ENCODE results near the gene SPECC1L.

Gene SPECC1L

GRCh38 chr22:24433001-24433827 is 162.6 kb downstream of the SPECC1L start:
- no peak for TF ChIP-seq CTCF (IDR thresholded peaks at IDR 0.05; ENCODE audit: low read depth, low read length, missing control alignments)
- H3K4me3 ChIP-seq (replicated peaks; ENCODE audit: low read depth, low read length): no peak overlapping the region
- DNase-seq (ENCODE audit: extremely low read depth, low read depth): no peak

- DNase-seq (ENCODE audit: extremely low read depth, low read depth): no peak
- no peak for TF ChIP-seq CTCF (IDR thresholded peaks at IDR 0.05; ENCODE audit: low read depth, low read length, missing control alignments)
- no peak overlapping the region for H3K4me3 ChIP-seq (replicated peaks; ENCODE audit: low read depth, low read length)
Measured at GRCh38 chr22:24433828-24434470, 163.3 kb downstream of the SPECC1L start.

GRCh38 chr22:24434471-24435322 is 164.1 kb downstream of the SPECC1L start:
- no peak for TF ChIP-seq CTCF (IDR thresholded peaks at IDR 0.05; ENCODE audit: low read depth, low read length, missing control alignments)
- DNase-seq (ENCODE audit: extremely low read depth, low read depth): no peak
- no peak overlapping the region for H3K4me3 ChIP-seq (replicated peaks; ENCODE audit: low read depth, low read length)

- no peak for TF ChIP-seq CTCF (IDR thresholded peaks at IDR 0.05; ENCODE audit: low read depth, low read length, missing control alignments)
- no peak for DNase-seq (ENCODE audit: extremely low read depth, low read depth)
- H3K4me3 ChIP-seq (replicated peaks; ENCODE audit: low read depth, low read length): no peak overlapping the region
Measured at GRCh38 chr22:24435323-24435645, 164.7 kb downstream of the SPECC1L start.

- no peak for TF ChIP-seq CTCF (IDR thresholded peaks at IDR 0.05; ENCODE audit: low read depth, low read length, missing control alignments)
- H3K4me3 ChIP-seq (replicated peaks; ENCODE audit: low read depth, low read length): no peak overlapping the region
- DNase-seq (ENCODE audit: extremely low read depth, low read depth): no peak
Measured at GRCh38 chr22:24435861-24436371, 165.3 kb downstream of the SPECC1L start.

GRCh38 chr22:24436553-24436952 is 165.9 kb downstream of the SPECC1L start:
- DNase-seq (ENCODE audit: extremely low read depth, low read depth): no peak
- TF ChIP-seq CTCF (IDR thresholded peaks at IDR 0.05; ENCODE audit: low read depth, low read length, missing control alignments): no peak

More at GRCh38 chr22:24436553-24436952, 165.9 kb downstream of the SPECC1L start:
- no peak overlapping the region for H3K4me3 ChIP-seq (replicated peaks; ENCODE audit: low read depth, low read length)

Data from HFF-Myc (cell line).